OCI-LY7 (cell line): ENCODE measurements around the gene IFFO2.
"Not testable (repeated sequence)": the region's sequence is repeated elsewhere in the genome, so short reads cannot be mapped to it uniquely, and the experiment has no call there.

ENCODE experiments used
- EZH2phosphoT487 ChIP-seq: fragments of 200-600 bp; sonication (generic); IDR thresholded peaks from 2 replicates; pipeline ENCODE4 v1.6.1; 2018; ENCODE audit warnings: low read depth, borderline replicate concordance, mild to moderate bottlenecking, mixed run types, antibody characterized with exemption, low read length, moderate library complexity, mixed read lengths
- TF ChIP-seq, protein P1 (sequence below): fragments of 200-600 bp; sonication (generic); conservative IDR thresholded peaks from 2 replicates; pipeline ENCODE4 v1.5.1; 2014; ENCODE audit warnings: mild to moderate bottlenecking, antibody characterized with exemption, low read length, moderate library complexity, mixed read lengths

DNA sequence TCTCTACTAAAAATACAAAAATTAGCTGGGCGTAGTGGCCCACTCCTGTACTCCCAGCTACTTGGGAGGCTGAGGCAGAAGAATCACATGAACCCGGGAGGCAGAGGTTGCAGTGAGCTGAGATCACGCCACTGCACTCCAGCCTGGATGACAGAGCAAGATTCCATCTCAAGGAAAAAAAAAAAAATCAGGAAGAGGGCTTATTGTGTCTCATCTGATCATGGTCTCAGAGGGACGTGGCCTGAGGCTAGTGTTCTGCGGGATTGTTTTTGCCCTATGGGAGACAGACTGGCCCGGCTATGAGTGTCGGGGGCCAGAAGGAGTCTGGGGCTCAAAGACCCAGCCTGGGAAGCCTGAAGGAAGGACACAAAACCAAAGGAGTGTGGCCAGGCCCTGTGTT is 64.6 kb downstream of the IFFO2 start:
- TF ChIP-seq, protein P1, sequence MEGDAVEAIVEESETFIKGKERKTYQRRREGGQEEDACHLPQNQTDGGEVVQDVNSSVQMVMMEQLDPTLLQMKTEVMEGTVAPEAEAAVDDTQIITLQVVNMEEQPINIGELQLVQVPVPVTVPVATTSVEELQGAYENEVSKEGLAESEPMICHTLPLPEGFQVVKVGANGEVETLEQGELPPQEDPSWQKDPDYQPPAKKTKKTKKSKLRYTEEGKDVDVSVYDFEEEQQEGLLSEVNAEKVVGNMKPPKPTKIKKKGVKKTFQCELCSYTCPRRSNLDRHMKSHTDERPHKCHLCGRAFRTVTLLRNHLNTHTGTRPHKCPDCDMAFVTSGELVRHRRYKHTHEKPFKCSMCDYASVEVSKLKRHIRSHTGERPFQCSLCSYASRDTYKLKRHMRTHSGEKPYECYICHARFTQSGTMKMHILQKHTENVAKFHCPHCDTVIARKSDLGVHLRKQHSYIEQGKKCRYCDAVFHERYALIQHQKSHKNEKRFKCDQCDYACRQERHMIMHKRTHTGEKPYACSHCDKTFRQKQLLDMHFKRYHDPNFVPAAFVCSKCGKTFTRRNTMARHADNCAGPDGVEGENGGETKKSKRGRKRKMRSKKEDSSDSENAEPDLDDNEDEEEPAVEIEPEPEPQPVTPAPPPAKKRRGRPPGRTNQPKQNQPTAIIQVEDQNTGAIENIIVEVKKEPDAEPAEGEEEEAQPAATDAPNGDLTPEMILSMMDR, result not testable (repeated sequence)
- TF ChIP-seq EZH2phosphoT487, result not testable (repeated sequence)
